Keratinocyte (primary cell): ENCODE results near the gene ANKS1B. TPM values are rescaled to one million over a fixed set of nuclear protein-coding genes. Genes with fewer than 3 reads are reported as not detected.

Source experiments
- DNase-seq: peaks from one replicate; pipeline ENCODE4 v3.0.0-alpha.2; 2011; ENCODE audit warnings: low read depth, missing footprints, low spot score
- FAIRE-seq: peaks from 2 replicates; lab custom pipeline; 2011; peaks lifted over from hg19 to GRCh38; lab: Jason Lieb, UNC
- H2AFZ ChIP-seq: 2 replicates; pipeline ENCODE4 v1.6.0; 2012; ENCODE audit warnings: low read length, control low read depth, inconsistent platforms; ENCODE audit not compliant: control insufficient read depth
- H3K27ac ChIP-seq: 2 replicates; pipeline ENCODE4 v1.5.1; 2011; ENCODE audit warnings: low read length; ENCODE audit not compliant: control insufficient read depth, insufficient read depth
- H3K27me3 ChIP-seq: 3 replicates; pipeline ENCODE4 v1.6.0; 2011; ENCODE audit warnings: low read length; ENCODE audit not compliant: control insufficient read depth, insufficient read depth; ENCODE audit errors: extremely low read depth
- H3K36me3 ChIP-seq, 2 experiments: 2 replicates in 1 of 2; 3 replicates in 1 of 2; pipeline ENCODE4 v1.5.1; 2011; ENCODE audit warnings: low read length in 2 of 2, mild to moderate bottlenecking in 1 of 2; ENCODE audit not compliant: control insufficient read depth in 2 of 2, insufficient read depth in 2 of 2; ENCODE audit errors: extremely low read depth in 1 of 2
- H3K4me1 ChIP-seq: 3 replicates; pipeline ENCODE4 v1.5.1; 2011; ENCODE audit warnings: low read length; ENCODE audit not compliant: control insufficient read depth, insufficient read depth; ENCODE audit errors: extremely low read depth
- H3K4me2 ChIP-seq: 3 replicates; pipeline ENCODE4 v1.6.0; 2011; ENCODE audit warnings: low read depth, low read length; ENCODE audit not compliant: control insufficient read depth, insufficient read depth; ENCODE audit errors: extremely low read depth
- H3K4me3 ChIP-seq, 3 experiments: fragments of 200-600 bp in 1 of 3; sonication (generic) in 1 of 3; 2 replicates in 2 of 3; 3 replicates in 1 of 3; pipeline ENCODE4 v1.5.1; 2011 to 2016; ENCODE audit warnings: low read length in 3 of 3, mild to moderate bottlenecking in 3 of 3, control low read depth in 2 of 3, inconsistent platforms in 1 of 3, low read depth in 1 of 3, mixed read lengths in 1 of 3, mixed run types in 1 of 3, moderate library complexity in 1 of 3; ENCODE audit not compliant: control insufficient read depth in 2 of 3, insufficient read depth in 2 of 3; ENCODE audit errors: extremely low read depth in 1 of 3
- H3K79me2 ChIP-seq: 2 replicates; pipeline ENCODE4 v1.6.0; 2012; ENCODE audit warnings: low read length; ENCODE audit not compliant: control insufficient read depth, insufficient read depth
- H3K9ac ChIP-seq: 3 replicates; pipeline ENCODE4 v1.6.0; 2011; ENCODE audit warnings: low read length; ENCODE audit not compliant: control insufficient read depth, insufficient read depth; ENCODE audit errors: extremely low read depth
- H3K9me1 ChIP-seq: 3 replicates; pipeline ENCODE4 v1.6.0; 2011; ENCODE audit warnings: low read length; ENCODE audit not compliant: control insufficient read depth, insufficient read depth; ENCODE audit errors: extremely low read depth
- H3K9me3 ChIP-seq: 2 replicates; pipeline ENCODE4 v1.5.1; 2012; ENCODE audit warnings: low read depth, low read length; ENCODE audit not compliant: control insufficient read depth
- H4K20me1 ChIP-seq: 3 replicates; pipeline ENCODE4 v1.6.0; 2011; ENCODE audit warnings: low read length; ENCODE audit not compliant: control insufficient read depth, insufficient read depth; ENCODE audit errors: extremely low read depth
- CTCF ChIP-seq, 3 experiments: IDR thresholded peaks in 1 of 3; conservative IDR thresholded peaks in 1 of 3; optimal IDR thresholded peaks in 1 of 3; 2 replicates in 2 of 3; 3 replicates in 1 of 3; pipeline versions ENCODE3 to v1.5.1; 2011; ENCODE audit warnings: low read length in 3 of 3, mild to moderate bottlenecking in 3 of 3, moderate library complexity in 2 of 3, control low read depth in 1 of 3, inconsistent platforms in 1 of 3; ENCODE audit not compliant: insufficient read depth in 2 of 3; ENCODE audit errors: extremely low read depth in 1 of 3
- EZH2 ChIP-seq: IDR thresholded peaks from one replicate; pipeline ENCODE4 v1.6.1; 2012; ENCODE audit warnings: inconsistent platforms, mild to moderate bottlenecking, low read length, moderate library complexity
- dilution Hi-C: fragments of 300-500 bp; cut with MboI; formaldehyde crosslinking; loops from one replicate; pipeline ENCODE4 v1.7.0; 2020; ENCODE audit warnings: low sequenced_read_pairs; ENCODE audit not compliant: extremely low pct_ligation_motif_present
- polyA plus RNA-seq, 5 experiments: library from polyadenylated mRNA; depleted of rRNA in 3 of 5; stranded (reverse) in 3 of 5; stranded (forward) in 1 of 5; unstranded in 1 of 5; fragments of >200 nt; gene quantifications; 1 replicate in 1 of 5; 2 replicates in 3 of 5; 3 replicates in 1 of 5; pipeline versions ENCODE4 v1.2.1 to v1.2.3, GENCODE V29; 2011 to 2012; ENCODE audit warnings: missing spikeins in 2 of 5, low read depth in 1 of 5, low replicate concordance in 1 of 5

The ANKS1B gene
- polyA plus RNA-seq, 1 donor (not counting 4 experiments of a cell fraction or from before 2014, with no cell fraction given): not detected

DNA sequence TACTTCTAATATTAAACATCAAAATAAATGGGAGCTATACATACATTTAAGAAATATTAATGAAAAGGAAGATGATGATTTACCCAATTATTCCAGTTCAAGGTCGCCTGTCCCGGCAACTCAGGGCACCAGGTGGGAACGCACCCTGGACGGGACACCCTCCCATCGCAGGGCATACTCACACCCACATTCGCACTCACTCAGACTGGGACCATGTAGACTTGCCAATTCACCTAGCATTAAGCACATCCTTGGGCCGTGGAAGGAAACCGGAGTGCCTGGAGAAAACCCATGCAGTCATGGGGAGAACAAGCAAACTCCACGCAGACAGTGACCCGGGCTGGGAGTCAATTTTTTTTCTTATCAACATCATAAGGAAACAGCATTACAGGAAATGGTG is 864.8 kb downstream of the ANKS1B start:
- Histone ChIP-seq H3K79me2 (no peaks in the 10 kb centered on the region), H3K4me2 (no peak overlapping the region), H3K4me3 (no peak overlapping the region), H3K9me1 (no peaks in the 10 kb centered on the region), H3K36me3 (no peaks in the 10 kb centered on the region), H3K9ac (no peak overlapping the region), H3K27ac (no peak overlapping the region), H4K20me1 (no peaks in the 10 kb centered on the region), H3K27me3 (no peaks in the 10 kb centered on the region), H3K9me3 (no peaks in the 10 kb centered on the region), H2AFZ (no peak overlapping the region), H3K4me1 (no peaks in the 10 kb centered on the region)
- dilution Hi-C loops: no loop called here
- no peak for DNase-seq
- no peak for FAIRE-seq
- TF ChIP-seq CTCF (optimal IDR thresholded peaks at IDR 0.05 in 1 of 3, IDR thresholded peaks at IDR 0.05 in 1 of 3, conservative IDR thresholded peaks at IDR 0.05 in 1 of 3; ENCODE audit: extremely low read depth in 1 of 3, insufficient read depth in 2 of 3, low read length in 3 of 3) (no peak), EZH2 (no peak)

GRCh38 chr12:99119449-99119848 is 865.3 kb downstream of the ANKS1B start:
- H3K9ac ChIP-seq: no peak overlapping the region
- no peaks in the 10 kb centered on the region for H3K79me2 ChIP-seq
- H3K4me3 ChIP-seq: no peak overlapping the region
- H2AFZ ChIP-seq: no peak overlapping the region
- FAIRE-seq (no peak), DNase-seq (no peak)
- no peaks in the 10 kb centered on the region for H3K9me1 ChIP-seq
- no peaks in the 10 kb centered on the region for H3K36me3 ChIP-seq
- no peak overlapping the region for H3K4me2 ChIP-seq
- no peaks in the 10 kb centered on the region for H3K9me3 ChIP-seq
- H4K20me1 ChIP-seq: no peaks in the 10 kb centered on the region
- no peaks in the 10 kb centered on the region for H3K4me1 ChIP-seq
- TF ChIP-seq EZH2: no peak
- no peak for TF ChIP-seq CTCF (optimal IDR thresholded peaks at IDR 0.05 in 1 of 3, IDR thresholded peaks at IDR 0.05 in 1 of 3, conservative IDR thresholded peaks at IDR 0.05 in 1 of 3; ENCODE audit: extremely low read depth in 1 of 3, insufficient read depth in 2 of 3, low read length in 3 of 3)
- dilution Hi-C loops: no loop called here
- no peak overlapping the region for H3K27ac ChIP-seq
- H3K27me3 ChIP-seq: no peaks in the 10 kb centered on the region
